Gastroesophageal sphincter (tissue), 4 donors: ENCODE measurements around the gene HOPX. TPM values are rescaled to one million over a fixed set of nuclear protein-coding genes. Genes with fewer than 3 reads are reported as not detected.

Source experiments
- ATAC-seq: fragments of 150-250 bp; one replicate; pipeline ENCODE4 v1.9.1; 2016; ENCODE audit warnings: mild to moderate bottlenecking, moderate library complexity
- H3K27ac ChIP-seq, 4 donors: fragments of 200-600 bp; sonication (generic) in 3 of 4; 1 replicate in 3 of 4; 2 replicates in 1 of 4; pipeline ENCODE4 v1.5.1; 2016 to 2019
- H3K27me3 ChIP-seq: fragments of 200-600 bp; sonication (generic); one replicate; pipeline ENCODE4 v1.5.1; 2019
- H3K36me3 ChIP-seq, 2 donors: fragments of 200-600 bp; sonication (generic); one replicate each; pipeline ENCODE4 v1.5.1; 2019; ENCODE audit warnings: control low read depth in 1 of 2
- H3K4me1 ChIP-seq, 3 donors: fragments of 200-600 bp; sonication (generic); 1 replicate in 2 of 3; 2 replicates in 1 of 3; pipeline ENCODE4 v1.5.1; 2016 to 2019; ENCODE audit warnings: control low read depth in 2 of 3
- H3K4me3 ChIP-seq, 2 donors: fragments of 200-600 bp; sonication (generic); one replicate each; pipeline ENCODE4 v1.5.1; 2019; ENCODE audit warnings: mild to moderate bottlenecking in 1 of 2, moderate library complexity in 1 of 2
- H3K9me3 ChIP-seq, 3 donors: fragments of 200-600 bp; sonication (generic); one replicate each; pipeline ENCODE4 v1.5.1; 2017 to 2019; ENCODE audit warnings: control low read depth in 2 of 3
- EP300 ChIP-seq: sonication (generic); formaldehyde crosslinking; IDR thresholded peaks from one replicate; pipeline ENCODE4 v1.6.1; 2017; ENCODE audit warnings: antibody characterized with exemption, mild to moderate bottlenecking
- POLR2A ChIP-seq, 2 donors: fragments of 450-650 bp; IDR thresholded peaks; one replicate each; pipeline ENCODE4 v1.6.1; 2017; ENCODE audit warnings: antibody characterized with exemption in 2 of 2, mild to moderate bottlenecking in 2 of 2, moderate library complexity in 1 of 2
- POLR2AphosphoS5 ChIP-seq: sonication (generic); formaldehyde crosslinking; IDR thresholded peaks from one replicate; pipeline ENCODE4 v1.6.1; 2017; ENCODE audit warnings: antibody characterized with exemption
- WGBS, 2 donors: methylation state at CpG; one replicate each; pipeline ENCODE4 v1.1.5; 2018; ENCODE audit warnings: low coverage in 1 of 2; 5-methylcytosine and 5-hydroxymethylcytosine counted together
- total RNA-seq, 4 donors: library from RNA; depleted of rRNA; stranded (reverse); fragments of >200 nt; gene quantifications; one replicate each; pipeline ENCODE4 v1.1.0, GENCODE V29; 2016
- TF ChIP-seq, protein P1 (sequence below), 4 experiments: fragments of 200-600 bp in 2 of 4; fragments of 450-650 bp in 2 of 4; sonication (generic) in 1 of 4; IDR thresholded peaks; one replicate each; pipeline ENCODE4 v1.5.1; 2017 to 2019; ENCODE audit warnings: antibody characterized with exemption in 4 of 4, mild to moderate bottlenecking in 2 of 4, moderate library complexity in 2 of 4

HOPX gene
- total RNA-seq, 4 donors from 2014 or later, result 2.7 to 31.7 (median 6.6) TPM

DNA sequence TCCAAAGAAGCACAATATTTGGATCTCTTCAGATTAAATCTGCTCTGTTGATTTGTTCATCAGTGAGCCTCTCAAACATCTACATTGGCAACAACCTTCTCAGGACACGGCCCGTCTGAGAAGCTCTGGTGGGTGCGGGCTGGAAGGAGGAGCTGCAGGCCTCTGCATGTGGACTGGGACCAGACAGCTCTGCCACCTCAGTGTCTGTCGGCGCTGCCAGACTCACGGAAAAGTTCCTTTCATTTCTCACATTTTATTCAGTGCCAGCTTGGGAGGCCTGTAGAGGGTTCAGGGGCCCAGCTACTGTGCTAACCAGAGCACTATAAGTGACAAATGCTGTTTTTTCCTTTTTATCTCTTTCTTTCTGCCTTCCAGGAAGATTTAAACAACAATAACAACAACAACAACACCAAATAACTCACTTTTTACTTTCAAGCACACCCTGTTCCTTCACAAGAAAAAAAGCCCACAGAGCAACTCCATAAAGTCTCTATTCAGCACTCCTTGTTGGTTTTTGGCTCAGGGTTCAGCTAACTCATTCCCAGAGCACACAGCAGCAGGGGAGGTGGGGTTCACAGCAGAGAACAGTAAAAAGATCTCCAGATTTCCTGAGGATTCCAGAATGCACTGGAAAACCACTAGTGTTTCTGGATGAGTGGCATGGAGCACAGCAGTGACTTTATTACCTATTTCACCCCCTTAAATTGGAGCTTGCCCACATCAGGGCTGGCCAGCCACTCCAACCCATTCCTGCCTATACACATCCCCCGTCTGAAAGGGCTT lies 23.2 kb upstream of the HOPX start:
- Histone ChIP-seq H3K27ac (no peak overlapping the region), H3K27me3 (no peaks in the 10 kb centered on the region), H3K4me3 (no peak overlapping the region), H3K9me3 (no peaks in the 10 kb centered on the region), H3K36me3 (no peaks in the 10 kb centered on the region), H3K4me1 (no peaks in the 10 kb centered on the region)
- TF ChIP-seq, protein P1, sequence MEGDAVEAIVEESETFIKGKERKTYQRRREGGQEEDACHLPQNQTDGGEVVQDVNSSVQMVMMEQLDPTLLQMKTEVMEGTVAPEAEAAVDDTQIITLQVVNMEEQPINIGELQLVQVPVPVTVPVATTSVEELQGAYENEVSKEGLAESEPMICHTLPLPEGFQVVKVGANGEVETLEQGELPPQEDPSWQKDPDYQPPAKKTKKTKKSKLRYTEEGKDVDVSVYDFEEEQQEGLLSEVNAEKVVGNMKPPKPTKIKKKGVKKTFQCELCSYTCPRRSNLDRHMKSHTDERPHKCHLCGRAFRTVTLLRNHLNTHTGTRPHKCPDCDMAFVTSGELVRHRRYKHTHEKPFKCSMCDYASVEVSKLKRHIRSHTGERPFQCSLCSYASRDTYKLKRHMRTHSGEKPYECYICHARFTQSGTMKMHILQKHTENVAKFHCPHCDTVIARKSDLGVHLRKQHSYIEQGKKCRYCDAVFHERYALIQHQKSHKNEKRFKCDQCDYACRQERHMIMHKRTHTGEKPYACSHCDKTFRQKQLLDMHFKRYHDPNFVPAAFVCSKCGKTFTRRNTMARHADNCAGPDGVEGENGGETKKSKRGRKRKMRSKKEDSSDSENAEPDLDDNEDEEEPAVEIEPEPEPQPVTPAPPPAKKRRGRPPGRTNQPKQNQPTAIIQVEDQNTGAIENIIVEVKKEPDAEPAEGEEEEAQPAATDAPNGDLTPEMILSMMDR (IDR thresholded peaks at IDR 0.05), result no peak
- no peak for TF ChIP-seq POLR2A (IDR thresholded peaks at IDR 0.05)
- no peak for TF ChIP-seq EP300
- TF ChIP-seq POLR2AphosphoS5, result no peak
- ATAC-seq, result no peak
- 43 to 67% methylated on average over 1 to 4 of the region's 7 CpGs for WGBS, 2 donors

GRCh38 chr4:56703378-56703777 lies 22.3 kb upstream of the HOPX start:
- H3K27ac ChIP-seq, result no peak overlapping the region
- 55 to 77% methylated on average over 3 to 5 of the region's 5 CpGs for WGBS, 2 donors
- no peaks in the 10 kb centered on the region for H3K4me1 ChIP-seq
- ATAC-seq, result no peak
- no peak overlapping the region for H3K4me3 ChIP-seq
- TF ChIP-seq POLR2AphosphoS5, result no peak
- TF ChIP-seq POLR2A (IDR thresholded peaks at IDR 0.05), result no peak
- TF ChIP-seq EP300, result no peak
- TF ChIP-seq, protein P1 (IDR thresholded peaks at IDR 0.05), result no peak
- H3K9me3 ChIP-seq, result no peaks in the 10 kb centered on the region
- no peaks in the 10 kb centered on the region for H3K27me3 ChIP-seq
- H3K36me3 ChIP-seq, result no peaks in the 10 kb centered on the region

DNA sequence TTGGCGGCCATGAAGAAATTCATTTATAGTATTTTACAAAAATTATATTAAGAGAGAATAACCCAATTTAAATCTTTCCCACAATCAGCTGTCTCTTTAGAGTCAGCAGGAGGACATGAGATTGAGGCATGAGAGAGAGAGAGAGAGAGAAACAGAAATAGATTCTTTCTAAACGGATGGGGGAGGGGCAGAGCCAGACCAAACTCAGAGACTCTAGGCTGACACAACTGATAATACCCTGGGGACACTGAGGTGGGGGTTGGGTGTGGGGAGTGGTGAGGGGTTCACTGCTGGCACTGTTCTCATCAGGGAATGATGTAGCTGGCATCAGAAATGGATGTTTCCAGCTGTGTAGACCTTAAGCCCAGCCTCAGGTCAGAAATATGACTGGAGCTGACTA lies 20.5 kb upstream of the HOPX start:
- ATAC-seq, result no peak
- no peak overlapping the region for H3K27ac ChIP-seq

GRCh38 chr4:56701161-56701480 lies 20.0 kb upstream of the HOPX start:
- Histone ChIP-seq H3K9me3 (no peaks in the 10 kb centered on the region), H3K27ac (no peak overlapping the region), H3K4me3 (no peak overlapping the region), H3K27me3 (no peaks in the 10 kb centered on the region), H3K4me1 (no peaks in the 10 kb centered on the region), H3K36me3 (no peaks in the 10 kb centered on the region)
- TF ChIP-seq, protein P1 (IDR thresholded peaks at IDR 0.05), result no peak
- TF ChIP-seq EP300 (no peak), POLR2A (IDR thresholded peaks at IDR 0.05) (no peak), POLR2AphosphoS5 (no peak)
- WGBS, 2 donors, result 75 to 82% methylated on average over 4 of the region's 4 CpGs
- no peak for ATAC-seq

More for the DNA sequence above, 20.5 kb upstream of the HOPX start:
- no peaks in the 10 kb centered on the region for H3K36me3 ChIP-seq
- H3K4me1 ChIP-seq, result no peaks in the 10 kb centered on the region
- H3K4me3 ChIP-seq, result no peak overlapping the region
- no peaks in the 10 kb centered on the region for H3K9me3 ChIP-seq
- H3K27me3 ChIP-seq, result no peaks in the 10 kb centered on the region
- TF ChIP-seq, protein P1 (IDR thresholded peaks at IDR 0.05), result no peak
- TF ChIP-seq POLR2AphosphoS5 (no peak), POLR2A (IDR thresholded peaks at IDR 0.05) (no peak), EP300 (no peak)
- WGBS, 2 donors, result 34 to 88% methylated on average over 1 to 2 of the region's 2 CpGs

GRCh38 chr4:56699537-56700105 lies 18.5 kb upstream of the HOPX start:
- Histone ChIP-seq H3K4me1 (no peaks in the 10 kb centered on the region), H3K9me3 (no peaks in the 10 kb centered on the region), H3K4me3 (no peak overlapping the region), H3K27me3 (no peaks in the 10 kb centered on the region), H3K27ac (no peak overlapping the region), H3K36me3 (no peaks in the 10 kb centered on the region)
- ATAC-seq, result no peak
- 29 to 73% methylated on average over 1 to 2 of the region's 2 CpGs for WGBS, 2 donors
- TF ChIP-seq, protein P1 (IDR thresholded peaks at IDR 0.05), result no peak
- TF ChIP-seq EP300 (no peak), POLR2AphosphoS5 (no peak), POLR2A (IDR thresholded peaks at IDR 0.05) (no peak)
